Stimulated activated CD4-positive, alpha-beta T cell treated with anti-CD3 and anti-CD28 coated beads, Interleukin-4, amount 100 ng/mL, for 4 hours (primary cell): ENCODE data around the gene FLRT1.

ENCODE experiments used
- DNase-seq, 2 experiments: peaks; one replicate each; pipeline ENCODE4 v3.0.0-alpha.2; 2020

Gene FLRT1

DNA sequence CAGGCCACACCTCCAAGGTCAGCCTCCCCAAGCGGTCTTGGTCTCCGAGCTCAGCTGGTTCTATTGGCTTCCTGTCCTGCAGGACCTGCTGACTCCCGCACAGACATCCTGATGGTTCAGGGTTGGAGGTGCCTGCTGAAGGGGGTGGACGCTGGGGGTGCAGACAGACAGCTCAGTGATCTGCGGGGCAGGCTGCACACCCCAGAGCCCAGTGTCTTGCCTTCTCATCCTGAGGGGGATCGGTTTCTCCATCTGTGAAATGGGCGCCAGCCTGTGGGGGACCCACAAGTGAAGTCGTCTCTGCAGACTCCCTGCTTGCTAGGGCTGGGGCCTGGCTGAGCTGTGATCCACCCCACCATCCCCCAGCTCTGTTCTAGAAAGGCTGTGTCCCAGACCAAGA is 13.8 kb downstream of the FLRT1 start:
- no peak for DNase-seq

DNA sequence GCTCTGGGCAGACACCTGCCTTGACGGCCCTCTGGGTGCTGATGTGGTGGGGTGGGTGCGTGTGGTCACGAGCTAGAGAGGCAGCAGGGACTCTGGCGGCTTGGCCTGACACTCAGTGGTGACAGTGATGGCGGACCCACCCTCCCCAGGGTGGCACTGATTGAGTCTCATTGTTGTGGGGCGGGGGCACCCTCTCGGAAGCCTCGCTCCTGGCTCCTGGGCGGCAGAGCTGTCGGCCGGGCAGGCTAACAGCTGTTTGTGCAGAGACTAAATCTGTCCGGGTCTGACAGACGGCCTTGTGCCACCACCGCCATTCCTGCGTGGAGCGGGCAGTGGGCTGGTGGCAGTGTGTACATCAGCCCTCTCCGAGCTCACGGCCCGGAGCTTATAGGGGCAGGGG is 15.6 kb downstream of the FLRT1 start:
- DNase-seq = no peak

DNA sequence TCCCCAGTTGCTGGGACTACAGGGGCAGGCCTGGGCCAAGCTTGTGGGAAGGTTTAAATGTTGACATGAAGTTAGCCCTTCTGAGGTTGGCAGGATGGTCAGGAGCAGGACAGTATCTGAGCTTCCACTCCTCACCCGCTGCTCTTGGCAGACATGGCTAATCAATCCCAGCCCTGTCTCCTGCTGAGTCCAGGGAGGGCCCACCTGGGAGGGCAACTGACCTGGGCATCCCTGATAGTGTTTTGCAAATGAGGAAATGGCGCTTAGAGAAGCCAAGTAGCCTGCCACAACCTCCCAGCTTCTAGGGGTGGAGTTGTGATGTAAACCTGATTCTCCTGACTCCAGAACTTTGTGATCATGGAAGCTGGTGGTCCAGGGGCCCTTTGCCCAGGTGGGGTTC is 16.7 kb downstream of the FLRT1 start:
- no peak for DNase-seq

DNA sequence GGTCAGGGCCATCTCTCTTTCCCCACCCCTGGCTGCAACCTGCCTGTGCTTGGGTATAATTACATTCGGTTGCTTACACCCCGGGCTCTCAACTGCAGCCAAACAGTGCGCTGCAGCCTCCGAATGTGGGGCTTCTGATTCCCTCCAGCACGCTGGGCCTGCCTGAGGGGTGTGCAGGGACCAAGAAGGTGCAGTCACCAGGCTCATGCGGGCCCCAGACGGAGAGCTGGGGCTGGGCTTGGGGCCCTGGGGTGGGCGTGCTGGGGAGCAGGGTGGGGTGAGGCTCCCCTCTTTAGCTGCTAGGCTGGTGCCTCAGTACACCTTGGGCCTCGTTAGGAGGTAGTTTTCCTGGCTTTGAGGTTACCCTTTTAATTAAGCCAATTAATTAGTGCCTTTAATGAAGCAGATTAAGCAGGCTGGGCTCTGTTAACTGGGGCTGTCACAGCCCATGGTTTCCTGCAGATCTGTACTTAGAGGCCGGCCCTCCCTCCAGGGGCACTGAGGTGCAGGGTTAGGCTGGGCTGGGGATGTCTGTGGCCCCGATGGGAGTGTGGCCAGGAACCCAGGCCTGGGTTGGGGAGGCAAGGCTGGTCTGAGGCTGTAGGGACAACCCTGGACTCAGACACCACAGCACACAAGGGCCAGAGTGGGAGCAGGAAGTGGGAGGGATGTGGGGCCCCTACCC is 17.3 kb downstream of the FLRT1 start:
- DNase-seq = no peak

DNA sequence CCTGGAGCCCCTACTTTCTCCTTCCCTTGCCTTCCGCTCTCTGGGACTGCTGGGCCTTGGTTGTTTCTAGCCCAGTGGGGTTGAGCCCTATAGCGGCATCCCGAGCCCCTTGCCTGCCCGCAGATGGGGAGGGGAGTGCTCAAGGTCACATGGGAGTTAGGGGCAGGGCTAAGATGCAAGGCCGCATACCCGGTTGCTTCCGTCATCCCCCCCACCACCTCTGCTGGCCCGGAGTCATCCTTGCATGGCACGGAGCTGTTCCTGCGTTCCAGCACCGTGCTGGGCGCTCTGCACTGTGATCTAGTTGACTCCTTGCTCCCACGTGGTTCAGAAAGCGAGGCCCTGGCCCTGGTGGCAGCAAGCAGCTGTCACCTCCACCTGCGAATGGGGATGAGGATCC is 18.0 kb downstream of the FLRT1 start:
- no peak for DNase-seq

DNA sequence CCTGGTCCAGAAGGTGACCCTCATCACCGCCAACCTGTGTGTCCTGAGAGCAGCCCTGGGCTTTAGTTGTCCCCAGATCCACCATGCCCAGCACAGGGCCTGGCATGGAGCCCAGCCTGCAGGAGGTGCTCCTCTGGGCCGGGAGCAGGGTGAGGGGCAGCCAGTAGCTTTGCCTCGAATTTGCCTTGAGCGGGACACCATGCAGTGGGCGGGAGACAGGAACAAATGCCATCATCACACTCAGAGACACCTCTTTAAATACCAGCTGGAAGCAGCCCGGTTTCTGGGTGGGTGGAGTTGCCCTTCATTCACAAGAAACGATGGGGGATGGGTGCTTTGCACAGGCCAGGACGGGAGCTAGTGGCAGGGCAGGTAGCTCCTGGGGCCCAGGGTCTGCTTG is 19.3 kb downstream of the FLRT1 start:
- no peak for DNase-seq

DNA sequence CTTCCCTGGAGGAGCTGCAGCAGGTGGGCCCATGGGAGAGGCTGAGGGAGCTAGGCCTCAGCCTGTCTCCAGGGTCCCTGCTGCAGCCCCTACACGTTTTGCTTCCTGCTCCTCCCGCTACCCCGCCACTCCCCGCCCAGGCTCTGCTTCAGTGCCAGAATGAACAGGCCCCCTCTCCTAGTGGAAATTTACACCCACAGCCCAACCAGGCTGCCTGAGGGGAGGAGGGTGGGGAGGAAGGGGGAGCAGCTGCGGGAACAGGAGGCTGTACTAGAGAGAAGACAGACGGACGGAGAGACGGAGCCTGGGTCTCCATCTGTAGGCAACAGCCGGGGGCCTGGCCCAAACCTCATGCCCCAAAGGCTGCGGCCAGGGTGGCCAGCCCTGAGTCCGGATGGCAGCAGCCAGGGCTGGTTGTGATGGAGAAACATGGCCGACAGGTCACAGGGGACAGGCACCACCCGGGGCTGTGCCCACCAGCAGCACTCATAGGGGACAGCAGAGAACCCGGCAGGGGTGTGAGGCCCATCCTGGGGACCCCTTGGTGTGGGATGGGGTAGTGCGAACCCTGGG is 20.6 kb downstream of the FLRT1 start:
- no peak for DNase-seq

DNA sequence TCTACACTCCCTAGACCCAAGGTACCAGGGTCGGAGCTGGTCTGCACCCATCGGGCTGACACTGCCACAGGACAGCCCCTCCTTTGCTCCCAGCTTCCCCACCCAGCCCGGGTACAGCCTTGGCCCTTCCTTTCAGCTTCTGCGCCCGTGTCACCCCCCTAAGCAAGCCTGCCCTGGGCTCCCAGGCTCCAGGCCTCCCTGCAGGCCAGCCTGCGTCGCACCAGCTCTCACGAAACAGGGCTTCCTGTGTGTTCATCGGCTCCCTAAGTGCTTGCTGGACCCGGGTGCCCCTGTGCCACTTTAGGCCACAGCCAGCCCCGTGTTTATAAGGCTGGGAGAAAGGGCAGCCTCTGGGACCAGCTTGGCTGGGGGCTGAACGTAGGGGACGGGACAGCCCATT is 21.1 kb downstream of the FLRT1 start:
- no peak for DNase-seq

DNA sequence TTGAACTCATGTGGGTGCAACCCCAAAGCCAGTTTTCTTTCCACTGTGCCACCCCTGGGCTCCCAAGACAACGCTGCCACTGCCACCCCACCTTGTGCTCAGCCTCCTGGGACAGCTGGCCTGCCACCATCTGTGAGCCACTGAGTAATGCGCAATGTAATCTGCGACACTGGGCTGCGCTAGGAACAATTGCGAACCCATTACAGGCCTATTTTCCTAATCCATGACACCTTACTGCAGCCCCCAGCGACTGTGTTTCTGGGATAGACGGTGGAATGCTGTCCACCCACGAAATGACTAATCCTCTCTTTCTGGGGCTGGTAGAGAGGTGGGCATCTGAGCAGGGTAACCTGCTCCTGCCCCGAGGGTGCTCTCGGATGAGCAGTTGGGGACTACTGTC is 22.2 kb downstream of the FLRT1 start:
- DNase-seq = no peak

DNA sequence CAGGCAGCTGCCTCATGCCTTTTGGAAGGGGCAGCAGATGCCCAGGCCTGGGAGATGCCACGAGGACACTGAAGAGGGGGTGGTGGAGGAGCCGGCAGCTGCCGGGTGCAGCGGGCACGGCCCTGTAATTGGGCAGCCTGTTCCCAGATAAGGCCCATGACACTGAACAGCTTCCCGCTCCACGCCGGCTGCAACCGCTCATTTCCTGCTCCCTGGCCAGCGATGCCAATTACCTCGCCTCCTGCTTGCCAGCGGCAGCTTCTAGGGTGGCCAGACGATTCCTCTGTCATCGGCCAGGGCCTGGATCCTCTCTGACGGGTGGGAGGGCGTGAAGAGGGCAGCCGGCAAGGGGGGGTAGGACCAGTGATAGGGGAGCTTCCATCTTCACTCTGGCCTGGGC is 22.8 kb downstream of the FLRT1 start:
- DNase-seq = no peak

DNA sequence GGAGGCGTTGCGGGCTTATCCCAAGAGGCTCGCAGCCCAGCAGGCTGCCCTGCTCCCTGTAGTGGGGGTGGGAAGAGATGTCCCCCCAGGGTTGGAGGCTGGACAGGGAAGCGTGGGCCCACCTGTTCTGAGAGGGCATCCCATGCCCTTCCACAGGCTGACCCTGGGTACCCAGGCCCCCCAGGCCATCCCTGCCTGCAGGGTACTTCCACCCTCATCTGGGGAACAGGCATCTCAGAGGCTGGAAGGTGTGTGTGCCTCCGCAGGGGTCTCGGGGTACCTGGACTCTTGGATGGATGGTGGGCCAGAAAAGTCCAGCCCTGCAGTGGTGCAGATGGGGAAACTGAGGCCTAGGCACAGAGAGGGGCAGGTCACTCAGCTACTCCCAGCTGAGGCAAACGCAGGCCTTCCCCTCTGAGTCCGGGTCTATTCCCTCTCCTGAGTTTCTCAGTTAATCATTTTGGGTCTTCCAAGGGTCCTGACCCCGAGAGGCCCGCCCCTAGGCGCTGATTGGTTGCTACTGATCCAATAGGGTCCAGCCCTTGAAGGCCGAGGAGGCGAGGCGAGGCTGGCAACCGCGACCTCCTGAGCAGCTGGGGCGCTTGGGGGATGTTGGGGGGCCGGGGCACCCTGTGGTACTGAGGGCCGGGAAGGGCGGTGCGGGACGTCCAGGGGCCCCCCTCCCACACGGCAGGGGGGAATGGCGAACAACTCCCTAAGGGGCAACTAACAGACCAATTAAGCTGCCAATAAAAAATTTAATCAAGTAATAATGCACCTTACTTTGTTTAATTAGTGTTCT is 23.8 kb downstream of the FLRT1 start:
- no peak for DNase-seq

DNA sequence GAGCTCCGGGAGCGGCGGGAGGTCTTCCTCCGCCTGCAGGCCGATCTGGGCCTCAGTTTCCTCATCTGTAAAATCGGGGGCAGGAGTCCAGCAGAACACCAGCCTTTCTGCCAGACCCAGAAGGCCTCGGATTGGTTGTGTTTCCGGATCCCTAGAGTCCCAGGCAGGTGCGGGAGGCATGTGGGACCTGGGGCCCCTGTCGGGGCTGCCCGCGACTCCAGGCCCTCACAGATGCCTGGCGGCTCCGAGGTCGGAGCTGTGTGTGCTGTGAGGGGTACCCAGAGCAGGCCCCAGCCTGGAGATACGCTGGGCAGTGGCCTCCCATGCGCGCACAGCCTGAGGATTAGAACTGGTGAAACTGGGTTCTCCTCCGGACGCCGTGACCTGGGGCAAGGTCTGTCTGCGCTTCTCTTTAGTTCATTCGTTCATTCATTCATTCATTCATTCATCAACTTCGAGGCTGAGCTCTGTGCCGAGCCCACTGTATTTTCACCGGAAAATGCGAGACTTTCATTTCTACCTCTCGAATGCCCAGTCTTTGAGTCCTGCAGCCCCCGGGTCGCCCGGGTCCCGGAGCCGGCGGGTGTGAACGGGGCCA is 24.6 kb downstream of the FLRT1 start:
- DNase-seq = no peak

DNA sequence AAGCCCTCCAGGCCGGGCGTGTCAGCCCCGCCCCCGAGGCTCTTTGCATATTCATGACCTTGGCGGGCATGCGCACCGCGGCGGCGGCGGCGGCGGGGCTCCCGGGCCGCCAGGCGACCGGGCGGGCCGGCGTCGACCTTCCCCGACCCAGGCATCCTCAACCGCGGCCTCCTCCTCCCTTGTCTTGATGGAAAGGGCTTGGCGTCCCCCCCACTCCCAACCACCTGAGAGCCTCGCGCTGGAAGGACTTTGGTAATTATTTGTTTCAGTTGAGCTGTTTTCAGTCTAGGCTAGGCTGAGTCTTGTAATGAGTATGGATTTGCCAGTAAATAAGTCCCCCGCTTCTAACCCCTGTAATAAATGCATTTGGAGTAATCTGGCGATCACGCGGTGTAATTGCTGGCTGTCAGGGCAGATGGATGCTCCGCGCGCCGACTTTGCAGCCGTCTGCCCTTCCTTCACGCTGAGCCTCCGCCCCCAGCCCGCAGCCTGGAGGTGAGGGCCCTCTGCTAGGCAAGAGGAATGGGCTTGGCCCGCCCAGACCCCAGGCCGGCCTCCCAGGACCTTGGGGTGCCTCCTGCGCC is 25.2 kb downstream of the FLRT1 start:
- DNase-seq = peak; percentile 36 to 56

DNA sequence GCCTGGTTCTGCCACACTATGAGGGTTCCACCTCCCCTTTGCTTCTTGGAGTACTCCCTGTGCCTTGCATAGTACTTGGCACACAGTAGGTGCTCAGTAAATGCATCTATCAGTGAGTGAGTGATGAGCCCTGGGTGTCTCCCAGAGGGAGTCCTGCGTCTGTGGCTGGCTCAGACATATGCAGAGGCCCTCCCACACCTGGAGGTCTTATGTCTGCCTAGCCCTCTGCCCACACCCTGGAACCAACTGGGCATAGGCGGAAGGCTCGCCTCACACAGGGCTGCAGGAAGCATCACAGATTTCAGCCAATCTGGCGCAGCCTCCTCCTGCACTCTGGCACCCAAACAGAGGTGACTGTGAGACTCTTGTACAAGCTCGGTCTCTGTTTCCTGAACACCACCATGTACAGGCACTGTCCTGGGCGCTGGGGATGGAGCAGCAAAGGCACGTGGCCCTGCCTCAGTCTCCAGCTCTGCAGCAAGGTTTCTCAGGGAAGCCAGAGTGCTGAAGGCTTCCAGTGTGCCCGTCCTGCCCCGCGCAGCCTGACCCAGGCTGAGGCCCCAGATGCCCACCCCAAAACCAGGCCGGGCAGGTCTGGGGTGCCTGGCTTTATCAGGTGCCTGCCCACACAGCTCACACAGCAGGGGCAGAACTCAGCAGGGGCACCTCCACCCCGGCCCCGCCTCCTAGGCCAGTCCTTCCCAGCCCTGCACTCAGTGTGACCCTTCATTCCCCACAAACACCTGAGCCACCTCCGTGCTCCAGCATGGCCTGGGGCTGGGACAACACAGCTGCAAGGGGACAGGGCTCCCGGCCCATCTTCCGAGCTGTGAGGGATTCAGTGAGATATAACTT is 26.7 kb downstream of the FLRT1 start:
- no peak for DNase-seq

DNA sequence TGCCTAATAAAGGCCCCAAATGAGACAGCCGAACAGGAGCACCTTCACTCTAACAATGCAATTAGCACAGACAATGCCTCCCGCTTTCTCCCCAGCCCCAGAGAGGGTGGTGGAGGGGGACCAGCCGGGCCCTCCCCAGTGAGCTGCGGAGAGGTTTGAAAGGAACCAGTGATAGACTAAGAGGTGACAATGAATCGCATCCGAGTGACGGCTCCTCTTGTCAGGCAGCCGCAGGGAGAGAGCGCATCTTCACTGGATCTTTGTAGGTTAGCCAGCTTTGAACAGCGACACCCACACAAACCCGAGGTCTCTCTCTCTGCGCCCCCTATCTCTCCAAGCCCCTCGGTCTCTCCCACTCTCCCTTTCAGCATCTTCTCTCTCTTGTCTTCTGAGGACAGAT is 28.0 kb downstream of the FLRT1 start:
- no peak for DNase-seq

DNA sequence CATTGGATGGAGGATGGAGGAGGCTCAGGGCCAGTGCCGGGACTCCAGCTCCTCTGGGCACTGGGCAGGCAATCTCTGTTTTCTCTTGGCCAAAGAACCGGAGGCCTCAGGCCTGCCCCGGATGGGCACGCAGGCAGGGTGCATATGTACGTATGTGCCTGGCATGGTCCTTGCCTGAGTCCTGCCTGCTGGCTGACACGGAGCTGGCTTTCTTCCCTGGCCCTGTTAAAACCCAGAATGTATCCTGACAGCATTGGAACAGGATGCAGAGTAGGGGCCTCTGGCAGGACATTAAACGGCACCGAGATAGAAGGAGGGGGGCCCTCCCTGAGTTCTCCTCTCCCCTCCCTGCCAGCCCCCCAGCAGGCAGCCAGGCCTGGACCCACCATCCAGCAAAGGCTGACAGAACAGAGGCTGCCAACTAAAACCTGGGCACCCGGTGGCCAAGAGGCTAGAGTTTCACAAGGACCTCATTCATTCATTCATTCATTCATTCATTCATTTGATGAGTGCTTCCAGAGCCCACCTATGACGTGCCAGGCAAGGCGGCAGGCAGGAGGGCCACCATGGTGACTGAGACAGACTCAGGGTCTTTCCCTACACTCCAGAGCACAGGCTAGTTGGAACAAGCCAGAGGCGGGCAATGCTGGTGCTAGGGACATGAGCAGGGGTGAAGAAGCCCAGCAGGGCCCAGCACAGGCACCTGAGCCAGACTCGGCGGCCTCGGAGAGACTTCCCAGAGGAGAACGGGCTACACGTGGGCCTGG is 28.8 kb downstream of the FLRT1 start:
- DNase-seq = no peak

DNA sequence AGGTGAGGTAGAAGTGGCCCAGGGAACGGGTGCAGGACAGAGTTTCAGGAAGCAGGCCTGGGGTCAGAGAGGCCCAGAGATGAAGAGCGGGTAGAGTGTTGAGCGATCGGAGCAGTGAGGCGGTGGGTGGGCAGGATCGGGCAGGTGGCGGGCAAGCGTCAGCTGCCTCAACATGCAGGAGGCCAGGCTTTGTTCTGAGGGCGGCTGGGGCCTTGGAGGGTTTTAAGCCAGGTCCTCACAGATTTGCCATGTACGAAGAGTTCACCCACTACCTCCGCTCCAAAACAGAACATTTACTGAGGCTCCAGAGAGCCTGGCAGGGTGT is 29.4 kb downstream of the FLRT1 start:
- no peak for DNase-seq

DNA sequence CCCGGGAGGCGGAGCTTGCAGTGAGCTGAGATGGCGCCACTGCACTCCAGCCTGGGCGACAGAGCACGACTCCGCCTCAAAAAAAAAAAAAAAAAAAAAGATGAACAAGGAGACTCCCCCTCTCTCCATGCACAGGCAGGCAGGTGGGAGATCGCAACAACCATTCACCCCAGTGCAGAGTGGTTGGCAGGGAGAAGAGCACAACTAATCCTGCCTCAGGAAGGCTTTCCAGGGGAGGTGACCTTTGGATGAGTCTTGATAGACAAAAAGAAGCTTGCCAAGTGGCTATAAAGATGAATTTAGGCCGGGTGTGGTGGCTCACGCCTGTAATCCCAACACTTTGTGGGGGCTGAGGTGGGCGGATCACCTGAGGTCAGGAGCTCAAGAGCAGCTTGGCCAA is 30.0 kb downstream of the FLRT1 start:
- DNase-seq = no peak

DNA sequence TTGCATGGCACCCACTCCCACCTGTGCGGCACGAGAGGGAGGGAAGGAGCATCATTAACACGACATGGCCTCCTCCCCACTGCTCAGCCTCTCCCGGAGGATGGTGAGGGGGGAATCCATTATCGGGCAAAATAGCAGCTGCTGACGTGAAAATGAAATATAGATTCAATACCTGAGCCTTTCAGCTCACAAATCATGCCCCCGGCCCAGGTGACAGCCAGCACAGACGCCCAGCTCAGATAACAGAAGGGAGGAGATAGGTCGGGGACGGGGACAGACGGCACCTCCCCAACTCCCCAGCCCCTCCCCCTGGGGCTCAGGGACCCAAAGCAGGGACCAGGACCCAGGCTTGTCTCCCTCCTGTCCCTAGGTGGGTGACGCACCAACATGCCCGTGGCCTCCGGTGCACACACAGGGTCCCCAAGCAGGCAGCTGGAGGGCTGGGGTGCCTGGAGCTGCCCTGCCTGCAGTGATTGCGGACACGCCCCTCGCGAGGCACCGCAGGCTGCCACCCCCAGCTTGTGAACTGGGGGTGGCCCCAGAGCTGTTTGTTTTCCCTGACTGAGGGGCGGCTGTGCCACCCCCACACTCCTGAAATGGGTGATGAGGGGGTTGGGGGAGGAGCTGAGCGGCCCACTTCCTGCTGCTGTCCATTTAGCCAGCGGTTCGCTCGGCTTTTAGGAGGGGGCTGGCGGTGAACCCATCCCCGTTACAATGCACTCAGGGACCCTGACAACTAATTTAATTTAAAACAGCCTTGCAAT is 31.7 kb downstream of the FLRT1 start:
- no peak for DNase-seq

DNA sequence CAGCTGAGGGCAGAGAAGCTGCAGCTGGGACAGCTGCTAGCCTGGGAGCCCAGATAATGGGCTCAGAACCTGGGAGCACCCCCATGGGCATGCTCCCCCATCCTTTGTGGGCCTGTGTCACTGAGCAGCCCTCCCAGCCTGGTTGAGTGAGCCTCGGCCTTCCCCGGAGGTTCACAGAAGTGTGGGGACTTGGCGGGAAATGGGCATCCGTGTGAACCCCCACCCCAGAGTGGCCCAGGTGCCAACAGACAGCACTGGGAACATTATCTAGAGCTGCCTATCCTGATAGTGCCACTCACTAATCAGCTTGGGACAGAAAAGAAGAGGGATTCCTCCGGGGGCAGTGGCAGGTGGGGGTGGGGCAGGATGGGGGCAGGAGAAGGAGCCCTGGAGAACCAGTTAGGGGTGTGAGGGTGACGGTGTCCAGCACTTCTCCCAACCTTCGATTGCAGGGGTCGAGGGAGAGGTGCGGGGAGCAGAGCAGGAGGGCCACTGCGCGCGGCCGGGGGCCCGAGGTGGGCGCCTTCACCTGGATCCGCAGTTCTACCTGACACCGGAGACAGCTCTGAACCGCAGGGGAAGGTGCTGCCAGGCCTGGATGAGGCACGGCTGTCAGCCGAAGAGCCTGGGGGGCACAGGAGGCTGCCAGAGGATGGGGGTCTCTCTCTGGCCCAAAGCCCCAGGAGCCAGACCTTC is 33.1 kb downstream of the FLRT1 start:
- no peak for DNase-seq
